ENCODE results near the gene FBXO17.

FBXO17 gene

GRCh38 chr19:38894968-38895367 lies 80.6 kb downstream of the FBXO17 start:
- H3K9me3 ChIP-seq (ENCODE audit: low read length) = no peaks in the 10 kb centered on the region
- no peak overlapping the region for H3K27ac ChIP-seq (ENCODE audit: low read depth, low read length, poor library complexity, severe bottlenecking)
- no peaks in the 10 kb centered on the region for H3K36me3 ChIP-seq (ENCODE audit: insufficient read depth, low read length)
- H3K4me1 ChIP-seq (ENCODE audit: insufficient read depth, low read length, severe bottlenecking) = peaks cover 16% of the 10 kb centered on the region
- TF ChIP-seq EZH2 (IDR thresholded peaks at IDR 0.05; ENCODE audit: borderline replicate concordance, low read length) (no peak), CTCF (IDR thresholded peaks at IDR 0.05; ENCODE audit: low read length) (no peak)
- no peak overlapping the region for H3K4me2 ChIP-seq (ENCODE audit: low read length)
- no peak overlapping the region for H3K9ac ChIP-seq (ENCODE audit: low read length)
- H3K79me2 ChIP-seq (ENCODE audit: insufficient read depth, low read length) = no peaks in the 10 kb centered on the region
- H3K4me3 ChIP-seq (ENCODE audit: low read depth, low read length, poor library complexity, severe bottlenecking) = no peak overlapping the region
- H4K20me1 ChIP-seq (ENCODE audit: insufficient read depth, low read length) = no peaks in the 10 kb centered on the region
- H3F3A ChIP-seq (ENCODE audit: insufficient read depth, low read length) = no peaks in the 10 kb centered on the region
- H3K9me2 ChIP-seq (ENCODE audit: low read depth, low read length) = no peaks in the 10 kb centered on the region
- no peak overlapping the region for H2AFZ ChIP-seq (ENCODE audit: low read length)
- no peaks in the 10 kb centered on the region for H3K27me3 ChIP-seq (ENCODE audit: insufficient read depth, low read length)

GRCh38 chr19:38893341-38893771 lies 82.2 kb downstream of the FBXO17 start:
- Histone ChIP-seq H3K4me1 (ENCODE audit: insufficient read depth, low read length, severe bottlenecking) (peaks cover 7% of the 10 kb centered on the region), H3K4me3 (ENCODE audit: low read depth, low read length, poor library complexity, severe bottlenecking) (no peak overlapping the region), H3K36me3 (ENCODE audit: insufficient read depth, low read length) (peaks cover 7% of the 10 kb centered on the region; the same call in 1 of the 2 replicates), H2AFZ (ENCODE audit: low read length) (no peak overlapping the region), H3K79me2 (ENCODE audit: insufficient read depth, low read length) (no peaks in the 10 kb centered on the region), H3K27me3 (ENCODE audit: insufficient read depth, low read length) (no peaks in the 10 kb centered on the region), H3K27ac (ENCODE audit: low read depth, low read length, poor library complexity, severe bottlenecking) (no peak overlapping the region), H4K20me1 (ENCODE audit: insufficient read depth, low read length) (no peaks in the 10 kb centered on the region), H3K9ac (ENCODE audit: low read length) (no peak overlapping the region), H3K4me2 (ENCODE audit: low read length) (no peak overlapping the region), H3K9me3 (ENCODE audit: low read length) (no peaks in the 10 kb centered on the region), H3F3A (ENCODE audit: insufficient read depth, low read length) (no peaks in the 10 kb centered on the region), H3K9me2 (ENCODE audit: low read depth, low read length) (no peaks in the 10 kb centered on the region)
- no peak for TF ChIP-seq CTCF (IDR thresholded peaks at IDR 0.05; ENCODE audit: low read length)
- TF ChIP-seq EZH2 (IDR thresholded peaks at IDR 0.05; ENCODE audit: borderline replicate concordance, low read length) = no peak

DNA sequence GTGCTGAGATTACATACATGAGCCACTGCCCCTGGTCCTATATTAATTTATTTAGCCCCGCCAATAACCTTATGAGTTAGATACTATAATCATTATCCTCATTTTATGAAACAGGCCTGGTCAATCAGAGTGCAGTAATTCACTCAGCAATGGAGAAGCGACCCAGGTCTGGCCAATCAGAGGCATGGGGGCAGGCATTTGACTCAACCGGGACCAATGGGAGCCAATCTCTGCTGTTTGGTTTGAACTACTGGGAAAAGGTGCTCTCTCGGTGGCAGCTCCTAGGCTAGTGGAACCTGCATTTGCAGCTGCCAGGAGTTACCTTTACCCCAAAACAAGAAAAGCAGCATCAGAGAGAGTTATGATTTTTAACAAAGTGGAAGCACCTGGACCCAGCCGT lies 82.7 kb downstream of the FBXO17 start:
- Histone ChIP-seq H2AFZ (ENCODE audit: low read length) (no peak overlapping the region), H3K9ac (ENCODE audit: low read length) (no peak overlapping the region), H3K27ac (ENCODE audit: low read depth, low read length, poor library complexity, severe bottlenecking) (no peak overlapping the region), H3K4me2 (ENCODE audit: low read length) (no peak overlapping the region), H3K9me2 (ENCODE audit: low read depth, low read length) (no peaks in the 10 kb centered on the region), H3K9me3 (ENCODE audit: low read length) (no peaks in the 10 kb centered on the region), H3K4me1 (ENCODE audit: insufficient read depth, low read length, severe bottlenecking) (peaks cover 2% of the 10 kb centered on the region), H3K36me3 (ENCODE audit: insufficient read depth, low read length) (peaks cover 7% of the 10 kb centered on the region; the same call in 1 of the 2 replicates), H3K4me3 (ENCODE audit: low read depth, low read length, poor library complexity, severe bottlenecking) (no peak overlapping the region), H3K79me2 (ENCODE audit: insufficient read depth, low read length) (no peaks in the 10 kb centered on the region), H3K27me3 (ENCODE audit: insufficient read depth, low read length) (no peaks in the 10 kb centered on the region), H4K20me1 (ENCODE audit: insufficient read depth, low read length) (no peaks in the 10 kb centered on the region), H3F3A (ENCODE audit: insufficient read depth, low read length) (no peaks in the 10 kb centered on the region)
- no peak for TF ChIP-seq CTCF (IDR thresholded peaks at IDR 0.05; ENCODE audit: low read length)
- TF ChIP-seq EZH2 (IDR thresholded peaks at IDR 0.05; ENCODE audit: borderline replicate concordance, low read length) = no peak

Data from OCI-LY1 (cell line).